Measurements from ENCODE around the gene SAMD8. TPM values are rescaled to one million over a fixed set of nuclear protein-coding genes. Genes with fewer than 3 reads are reported as not detected.

The SAMD8 gene
- total RNA-seq, 1 donor from 2014 or later = 35.4 TPM

DNA sequence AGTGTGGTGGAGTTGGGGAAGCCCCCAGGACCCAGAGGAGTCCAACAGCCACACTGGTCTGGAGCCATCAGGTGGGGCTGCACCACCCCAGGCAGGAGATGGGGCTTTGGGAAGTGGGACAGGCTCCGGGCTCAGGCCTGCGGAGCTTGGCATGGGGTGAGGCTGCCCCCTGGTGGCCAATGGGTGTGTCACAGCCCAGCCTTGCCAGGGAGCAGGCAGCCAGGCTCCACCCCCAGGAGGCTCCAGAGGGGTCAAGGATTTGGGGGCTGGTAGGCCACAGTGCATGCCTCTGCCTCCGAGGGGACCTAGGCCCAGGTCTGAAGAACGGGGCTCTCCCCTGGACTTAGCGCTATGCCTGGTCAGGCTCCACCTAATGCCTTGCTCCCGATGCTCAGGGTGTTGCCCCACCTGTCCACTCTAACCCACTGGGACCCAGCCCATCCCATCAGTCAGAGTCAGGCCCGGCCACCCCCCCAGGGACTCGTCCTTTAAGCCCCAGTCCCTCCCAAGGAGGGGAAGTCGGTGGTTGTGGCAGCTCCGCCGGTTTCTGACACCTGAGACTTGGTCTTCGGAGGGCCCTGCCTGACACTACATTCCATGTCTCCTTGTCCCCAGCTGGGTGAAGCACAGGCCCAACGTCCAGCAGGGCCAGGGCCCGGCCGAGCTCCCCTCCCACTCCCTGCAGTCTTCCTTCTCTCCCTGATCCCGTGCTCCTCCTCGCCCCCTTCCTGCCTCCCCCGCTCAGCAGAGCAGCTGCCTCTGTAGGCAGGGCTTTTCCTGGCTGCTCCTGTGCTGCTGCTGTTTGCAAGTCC lies 11.3 kb upstream of the SAMD8 start:
- TF ChIP-seq, protein P1, sequence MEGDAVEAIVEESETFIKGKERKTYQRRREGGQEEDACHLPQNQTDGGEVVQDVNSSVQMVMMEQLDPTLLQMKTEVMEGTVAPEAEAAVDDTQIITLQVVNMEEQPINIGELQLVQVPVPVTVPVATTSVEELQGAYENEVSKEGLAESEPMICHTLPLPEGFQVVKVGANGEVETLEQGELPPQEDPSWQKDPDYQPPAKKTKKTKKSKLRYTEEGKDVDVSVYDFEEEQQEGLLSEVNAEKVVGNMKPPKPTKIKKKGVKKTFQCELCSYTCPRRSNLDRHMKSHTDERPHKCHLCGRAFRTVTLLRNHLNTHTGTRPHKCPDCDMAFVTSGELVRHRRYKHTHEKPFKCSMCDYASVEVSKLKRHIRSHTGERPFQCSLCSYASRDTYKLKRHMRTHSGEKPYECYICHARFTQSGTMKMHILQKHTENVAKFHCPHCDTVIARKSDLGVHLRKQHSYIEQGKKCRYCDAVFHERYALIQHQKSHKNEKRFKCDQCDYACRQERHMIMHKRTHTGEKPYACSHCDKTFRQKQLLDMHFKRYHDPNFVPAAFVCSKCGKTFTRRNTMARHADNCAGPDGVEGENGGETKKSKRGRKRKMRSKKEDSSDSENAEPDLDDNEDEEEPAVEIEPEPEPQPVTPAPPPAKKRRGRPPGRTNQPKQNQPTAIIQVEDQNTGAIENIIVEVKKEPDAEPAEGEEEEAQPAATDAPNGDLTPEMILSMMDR (IDR thresholded peaks at IDR 0.05; ENCODE audit: insufficient read depth, low read depth, low read length) = peak; percentile 71
- TF ChIP-seq EZH2 (IDR thresholded peaks at IDR 0.05; ENCODE audit: insufficient read depth, low read length) = no peak
- Histone ChIP-seq H3K36me3 (ENCODE audit: insufficient read depth, low read length) (no peaks in the 10 kb centered on the region), H3K9ac (ENCODE audit: low read length) (no peak overlapping the region), H4K20me1 (ENCODE audit: insufficient read depth, low read length) (peaks cover 4% of the 10 kb centered on the region), H3K4me2 (ENCODE audit: low read length) (no peak overlapping the region), H2AFZ (ENCODE audit: low read depth, low read length) (peak overlapping the region; percentile 17), H3K27ac (ENCODE audit: low read depth, low read length) (no peak overlapping the region), H3K4me1 (ENCODE audit: insufficient read depth, low read length) (peaks cover 2% of the 10 kb centered on the region), H3K9me3 (ENCODE audit: insufficient read depth, low read depth, low read length) (no peaks in the 10 kb centered on the region), H3K79me2 (ENCODE audit: insufficient read depth, low read length) (no peaks in the 10 kb centered on the region), H3K4me3 (ENCODE audit: insufficient read depth, low read depth, low read length) (no peak overlapping the region), H3K27me3 (ENCODE audit: insufficient read depth, low read length) (no peaks in the 10 kb centered on the region)
- Mint-ChIP-seq H3K27me3 (ENCODE audit: low read depth, unreplicated experiment) (no peaks in the 10 kb centered on the region), H3K4me3 (ENCODE audit: unreplicated experiment) (no peak overlapping the region), H3K9me3 (ENCODE audit: unreplicated experiment) (peaks cover 2% of the 10 kb centered on the region), H3K4me1 (ENCODE audit: low read depth, unreplicated experiment) (peaks cover 6% of the 10 kb centered on the region), H3K27ac (ENCODE audit: unreplicated experiment) (peak overlapping the region; percentile 48), H3K36me3 (ENCODE audit: low read depth, unreplicated experiment) (no peaks in the 10 kb centered on the region)
- DNase-seq (ENCODE audit: low read depth) = peak; percentile 9
- no peak for FAIRE-seq

- peaks cover 2% of the 10 kb centered on the region for H3K9me3 Mint-ChIP-seq (ENCODE audit: unreplicated experiment)
- Histone ChIP-seq H3K4me2 (ENCODE audit: low read length) (no peak overlapping the region), H3K36me3 (ENCODE audit: insufficient read depth, low read length) (no peaks in the 10 kb centered on the region), H2AFZ (ENCODE audit: low read depth, low read length) (peak overlapping the region; percentile 17), H3K27ac (ENCODE audit: low read depth, low read length) (no peak overlapping the region), H3K79me2 (ENCODE audit: insufficient read depth, low read length) (no peaks in the 10 kb centered on the region), H4K20me1 (ENCODE audit: insufficient read depth, low read length) (peaks cover 4% of the 10 kb centered on the region), H3K9me3 (ENCODE audit: insufficient read depth, low read depth, low read length) (no peaks in the 10 kb centered on the region), H3K27me3 (ENCODE audit: insufficient read depth, low read length) (no peaks in the 10 kb centered on the region), H3K9ac (ENCODE audit: low read length) (no peak overlapping the region), H3K4me3 (ENCODE audit: insufficient read depth, low read depth, low read length) (no peak overlapping the region), H3K4me1 (ENCODE audit: insufficient read depth, low read length) (peaks cover 2% of the 10 kb centered on the region)
- FAIRE-seq (no peak), DNase-seq (ENCODE audit: low read depth) (no peak)
- H3K4me1 Mint-ChIP-seq (ENCODE audit: low read depth, unreplicated experiment) = peaks cover 6% of the 10 kb centered on the region
- H3K27me3 Mint-ChIP-seq (ENCODE audit: low read depth, unreplicated experiment) = no peaks in the 10 kb centered on the region
- H3K36me3 Mint-ChIP-seq (ENCODE audit: low read depth, unreplicated experiment) = no peaks in the 10 kb centered on the region
- peak overlapping the region; percentile 48 for H3K27ac Mint-ChIP-seq (ENCODE audit: unreplicated experiment)
- TF ChIP-seq EZH2 (IDR thresholded peaks at IDR 0.05; ENCODE audit: insufficient read depth, low read length) = no peak
- TF ChIP-seq, protein P1 (IDR thresholded peaks at IDR 0.05; ENCODE audit: insufficient read depth, low read depth, low read length) = no peak
- H3K4me3 Mint-ChIP-seq (ENCODE audit: unreplicated experiment) = no peak overlapping the region
Observed at GRCh38 chr10:75100764-75101291, 10.6 kb upstream of the SAMD8 start.

Measured in astrocyte (in vitro differentiated cells and primary cell).